SH-SY5Y (cell line): ENCODE measurements around the gene SEC22A.

Experiments used
- GATA2 ChIP-seq: IDR thresholded peaks from 2 replicates; pipeline ENCODE4 v1.6.1; 2011; ENCODE audit warnings: mild to moderate bottlenecking, low read depth, low read length
- GATA3 ChIP-seq: IDR thresholded peaks from 2 replicates; pipeline ENCODE4 v1.6.1; 2011; ENCODE audit warnings: low read depth, mild to moderate bottlenecking, low read length, moderate library complexity

DNA sequence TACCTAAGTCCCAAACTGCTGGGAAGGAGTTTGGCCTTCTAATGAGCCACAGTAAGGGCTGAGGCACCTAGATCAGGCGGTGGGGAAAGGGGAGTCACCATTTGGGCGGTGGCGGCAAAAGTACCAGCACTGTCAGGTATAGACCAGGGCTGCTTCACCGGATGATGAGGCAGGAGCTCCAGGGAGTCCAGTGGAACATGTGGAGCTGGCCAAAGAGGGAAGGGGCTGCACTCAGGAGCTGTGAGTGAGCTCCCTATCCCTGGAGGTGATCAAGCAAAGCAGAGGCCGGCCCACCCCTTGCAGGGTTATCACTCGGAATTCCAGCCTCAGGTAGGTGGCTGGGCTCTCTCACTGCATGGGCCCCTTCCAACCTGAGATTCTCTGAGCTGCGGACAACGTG is 108.4 kb downstream of the SEC22A start:
- no peak for TF ChIP-seq GATA3
- no peak for TF ChIP-seq GATA2
